Fibroblast of mammary gland (primary cell): Measurements from ENCODE around the gene ZDHHC17.

Experiments used
- DNase-seq: peaks from one replicate; pipeline ENCODE4 v3.0.0-alpha.2; 2010; ENCODE audit warnings: low read depth
- H3K4me3 ChIP-seq: 2 replicates; pipeline ENCODE4 v1.5.1; 2011; ENCODE audit warnings: low read depth, mild to moderate bottlenecking, low read length, moderate library complexity; ENCODE audit not compliant: control insufficient read depth
- TF ChIP-seq, protein P1 (sequence below): conservative IDR thresholded peaks from 2 replicates; pipeline ENCODE4 v1.5.1; 2011; ENCODE audit warnings: low read depth, low read length, inconsistent platforms; ENCODE audit not compliant: control insufficient read depth, insufficient read depth

ZDHHC17 gene

DNA sequence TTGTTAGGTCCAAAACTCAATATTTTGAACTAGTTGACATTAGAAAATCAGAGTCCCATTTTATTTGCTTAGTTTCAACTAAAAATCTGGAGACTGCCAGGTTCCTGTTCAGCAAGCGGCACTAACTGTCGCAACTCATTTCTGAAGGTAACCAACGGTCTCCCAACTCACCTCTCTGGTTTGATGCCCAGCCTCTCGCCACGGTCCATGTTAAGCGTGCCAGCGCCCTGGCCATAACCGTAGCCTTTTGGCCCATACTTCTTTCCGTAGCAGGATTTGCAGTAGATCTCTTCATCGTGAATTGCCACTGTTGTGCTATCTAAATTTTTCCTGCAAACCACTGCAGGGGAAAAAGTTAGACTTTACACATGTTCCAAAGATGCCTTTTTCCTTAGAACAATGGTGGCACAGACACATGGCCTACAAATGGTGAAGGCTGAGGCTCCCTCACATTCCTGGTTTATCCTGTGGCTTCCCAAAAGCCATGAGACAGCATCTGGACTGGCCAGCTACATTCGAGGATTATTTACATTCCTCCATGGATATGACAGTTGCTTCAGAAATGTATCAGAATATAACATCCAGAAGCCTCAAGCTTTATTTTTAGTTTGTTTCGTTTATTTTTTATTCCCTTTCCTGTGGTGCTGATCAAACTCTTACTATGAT, 99.2 kb downstream of the ZDHHC17 start:
- peak; percentile 70 for DNase-seq
- TF ChIP-seq, protein P1, sequence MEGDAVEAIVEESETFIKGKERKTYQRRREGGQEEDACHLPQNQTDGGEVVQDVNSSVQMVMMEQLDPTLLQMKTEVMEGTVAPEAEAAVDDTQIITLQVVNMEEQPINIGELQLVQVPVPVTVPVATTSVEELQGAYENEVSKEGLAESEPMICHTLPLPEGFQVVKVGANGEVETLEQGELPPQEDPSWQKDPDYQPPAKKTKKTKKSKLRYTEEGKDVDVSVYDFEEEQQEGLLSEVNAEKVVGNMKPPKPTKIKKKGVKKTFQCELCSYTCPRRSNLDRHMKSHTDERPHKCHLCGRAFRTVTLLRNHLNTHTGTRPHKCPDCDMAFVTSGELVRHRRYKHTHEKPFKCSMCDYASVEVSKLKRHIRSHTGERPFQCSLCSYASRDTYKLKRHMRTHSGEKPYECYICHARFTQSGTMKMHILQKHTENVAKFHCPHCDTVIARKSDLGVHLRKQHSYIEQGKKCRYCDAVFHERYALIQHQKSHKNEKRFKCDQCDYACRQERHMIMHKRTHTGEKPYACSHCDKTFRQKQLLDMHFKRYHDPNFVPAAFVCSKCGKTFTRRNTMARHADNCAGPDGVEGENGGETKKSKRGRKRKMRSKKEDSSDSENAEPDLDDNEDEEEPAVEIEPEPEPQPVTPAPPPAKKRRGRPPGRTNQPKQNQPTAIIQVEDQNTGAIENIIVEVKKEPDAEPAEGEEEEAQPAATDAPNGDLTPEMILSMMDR, result no peak
- no peak overlapping the region for H3K4me3 ChIP-seq

DNA sequence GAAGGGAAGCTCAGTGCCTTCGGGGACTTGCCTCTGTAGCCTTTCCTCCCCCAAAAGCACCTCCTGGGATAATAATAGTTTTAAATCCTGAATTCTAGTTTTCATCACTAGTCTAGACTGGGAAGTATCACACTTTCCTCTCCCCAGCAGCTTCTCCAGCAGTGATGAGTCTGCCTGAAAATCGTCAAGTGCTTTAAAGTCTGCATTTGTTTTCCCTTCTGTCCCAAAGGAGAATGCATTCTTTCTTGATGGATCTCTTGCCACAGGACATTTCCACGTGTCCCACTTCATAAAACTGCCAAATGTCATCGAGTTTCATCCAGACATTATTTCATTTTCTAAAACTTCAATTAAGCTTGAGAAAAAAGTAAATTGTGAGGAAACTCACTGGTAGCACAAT, 99.9 kb downstream of the ZDHHC17 start:
- no peak overlapping the region for H3K4me3 ChIP-seq
- TF ChIP-seq, protein P1, result no peak
- DNase-seq, result peak; percentile 48

DNA sequence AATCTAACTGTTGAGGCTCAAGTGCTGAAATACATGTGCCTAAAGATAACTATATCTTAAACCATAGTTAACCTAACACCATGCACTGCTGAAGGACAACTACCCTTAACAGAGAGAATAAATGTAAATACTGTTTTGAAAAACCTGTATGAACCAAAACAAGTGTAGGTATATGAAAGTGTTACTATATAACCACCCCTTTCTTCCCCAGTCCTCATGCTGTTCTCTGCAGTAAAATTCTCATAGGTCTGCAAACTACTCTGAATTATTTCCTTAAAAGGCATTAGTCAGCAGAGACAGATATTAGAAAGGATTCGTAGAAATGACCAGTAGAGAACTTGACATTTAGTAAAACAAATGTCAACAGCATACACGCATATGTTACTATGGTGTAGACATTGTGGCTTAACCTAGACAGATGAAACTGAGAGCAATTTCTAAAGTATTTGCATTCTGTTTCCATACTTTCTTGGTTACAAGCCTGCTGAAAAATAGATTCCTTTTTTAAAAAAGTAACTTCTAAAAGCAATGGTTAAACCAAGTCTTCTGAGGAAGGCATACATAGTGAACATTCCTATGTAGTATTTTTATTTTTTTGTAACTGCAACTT, 101.0 kb downstream of the ZDHHC17 start:
- TF ChIP-seq, protein P1, result no peak
- no peak for DNase-seq
- no peak overlapping the region for H3K4me3 ChIP-seq

DNA sequence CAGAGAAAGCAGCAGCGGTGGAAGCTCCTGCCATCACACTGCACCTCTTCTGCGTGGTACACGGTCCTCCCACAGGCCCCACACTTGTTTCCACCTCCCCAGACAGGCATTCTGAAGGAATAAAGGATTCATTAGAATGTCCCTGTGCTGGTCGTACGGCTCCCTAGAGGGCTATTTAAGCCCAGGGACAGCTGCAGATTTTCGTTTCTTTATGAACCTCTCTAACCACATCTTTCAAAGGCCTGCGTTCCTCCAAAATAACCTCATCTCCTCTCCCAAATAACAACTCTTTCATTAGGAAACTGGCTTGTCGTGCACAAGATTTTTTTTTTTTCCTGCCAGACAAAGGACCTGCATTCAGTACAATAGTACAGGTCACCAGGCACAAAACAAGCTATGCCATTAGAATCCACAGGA, 102.2 kb downstream of the ZDHHC17 start:
- no peak overlapping the region for H3K4me3 ChIP-seq
- no peak for DNase-seq
- TF ChIP-seq, protein P1, result no peak

DNA sequence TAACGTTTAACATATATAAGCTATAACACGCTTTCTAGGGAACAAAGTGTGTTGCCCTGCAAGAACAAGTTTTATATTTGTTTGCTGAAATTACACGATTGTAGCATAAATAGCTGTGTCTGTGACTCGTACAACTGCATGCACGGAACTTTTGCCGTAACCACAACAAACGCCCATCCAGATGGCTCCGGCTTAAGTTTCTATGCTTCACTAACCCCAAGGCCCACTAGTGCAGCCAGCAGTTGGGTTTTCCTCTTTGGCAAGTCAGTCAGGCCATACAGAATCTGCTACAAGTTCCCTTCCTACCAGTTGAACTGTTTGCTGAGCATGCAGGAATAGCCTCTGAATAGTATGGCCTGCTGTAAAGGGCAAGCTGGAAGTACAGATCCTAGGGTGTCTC, 102.8 kb downstream of the ZDHHC17 start:
- DNase-seq, result peak; percentile 28
- TF ChIP-seq, protein P1, result no peak

DNA sequence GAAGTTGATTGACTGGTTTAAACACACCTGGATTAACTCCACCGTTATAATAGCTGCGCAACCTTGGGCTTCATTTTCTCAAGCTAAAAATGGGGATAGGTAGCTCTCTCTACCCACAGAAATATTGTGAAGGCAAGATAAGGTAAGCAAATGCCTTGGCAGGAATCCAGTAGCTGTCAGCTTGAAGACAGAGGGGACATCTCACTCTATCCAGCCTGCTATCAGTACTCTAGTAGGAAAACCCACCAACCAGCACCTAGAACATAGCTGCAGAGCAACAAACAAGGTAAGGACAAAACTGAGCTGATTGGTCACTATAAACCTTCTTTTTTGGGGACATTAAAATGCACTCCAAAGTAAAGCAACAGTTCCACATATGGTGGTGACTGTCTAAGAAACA, 107.2 kb downstream of the ZDHHC17 start:
- DNase-seq, result no peak
- H3K4me3 ChIP-seq, result no peak overlapping the region
- TF ChIP-seq, protein P1, result no peak

More for the DNA sequence above, 102.8 kb downstream of the ZDHHC17 start:
- no peak overlapping the region for H3K4me3 ChIP-seq
